Natural killer cell (primary cell): Measurements from ENCODE around the gene ZFYVE21. TPM values are rescaled to one million over a fixed set of nuclear protein-coding genes. Genes with fewer than 3 reads are reported as not detected.

Source experiments
- ATAC-seq, 3 donors: fragments of 150-1000 bp in 2 of 3; fragments of 200-7000 bp in 1 of 3; cut with Tn5 transposase; 1 replicate in 1 of 3; 2 replicates in 2 of 3; pipeline ENCODE4 v1.10.0; 2021; ENCODE audit warnings: mild to moderate bottlenecking in 2 of 3, moderate library complexity in 2 of 3
- DNase-seq, 2 donors: peaks; one replicate each; pipeline versions ENCODE4 v3.0.0 to v3.0.0-alpha.2; 2013 to 2021; ENCODE audit warnings: mixed read lengths in 1 of 2
- H3K27ac ChIP-seq: one replicate; pipeline ENCODE4 v1.5.1; 2013; ENCODE audit warnings: mild to moderate bottlenecking, low read length
- H3K27me3 ChIP-seq: one replicate; pipeline ENCODE4 v1.6.1; 2013; ENCODE audit warnings: low read length; ENCODE audit not compliant: control insufficient read depth, insufficient read depth
- H3K36me3 ChIP-seq: one replicate; pipeline ENCODE4 v1.6.1; 2013; ENCODE audit warnings: low read length; ENCODE audit not compliant: control insufficient read depth, insufficient read depth
- H3K4me1 ChIP-seq: one replicate; pipeline ENCODE4 v1.6.1; 2013; ENCODE audit warnings: low read length; ENCODE audit not compliant: control insufficient read depth, insufficient read depth
- H3K4me3 ChIP-seq: one replicate; pipeline ENCODE4 v1.5.1; 2013; ENCODE audit warnings: low read length
- H3K9me3 ChIP-seq: one replicate; pipeline ENCODE4 v1.6.1; 2013; ENCODE audit warnings: low read length; ENCODE audit not compliant: control insufficient read depth, insufficient read depth
- H3K27ac Mint-ChIP-seq, 2 donors: one replicate each; pipeline ENCODE4 v1.8.0; 2022; ENCODE audit warnings: mild to moderate bottlenecking in 2 of 2, mixed read lengths in 2 of 2, moderate library complexity in 1 of 2
- H3K27me3 Mint-ChIP-seq, 2 donors: one replicate each; pipeline ENCODE4 v1.8.0; 2022; ENCODE audit warnings: low read depth in 2 of 2, mixed read lengths in 2 of 2
- H3K36me3 Mint-ChIP-seq: one replicate; pipeline ENCODE4 v1.8.0; 2022; ENCODE audit warnings: mixed read lengths
- H3K4me1 Mint-ChIP-seq, 2 donors: one replicate each; pipeline ENCODE4 v1.8.0; 2022; ENCODE audit warnings: mixed read lengths in 2 of 2
- H3K4me3 Mint-ChIP-seq: one replicate; pipeline ENCODE4 v1.8.0; 2022; ENCODE audit warnings: mild to moderate bottlenecking, moderate library complexity, mixed read lengths
- H3K9me3 Mint-ChIP-seq, 2 donors: one replicate each; pipeline ENCODE4 v1.8.0; 2022; ENCODE audit warnings: mixed read lengths in 2 of 2
- WGBS: methylation state at CpG from one replicate; pipeline ENCODE4 v1.1.7; 2013; ENCODE audit warnings: missing lambda C conversion rate; ENCODE audit not compliant: insufficient coverage; 5-methylcytosine and 5-hydroxymethylcytosine counted together
- intact Hi-C: fragments of 100-400 bp; cut with micrococcal nuclease; formaldehyde crosslinking; loops from one replicate; pipeline ENCODE4 v1.14.2; 2022
- total RNA-seq, 4 donors: library from RNA; stranded (reverse); fragments of 120-200 nt in 1 of 4; gene quantifications; one replicate each; pipeline versions ENCODE4 v1.2.3 to v1.2.4, GENCODE V29; 2013 to 2022
- TF ChIP-seq, protein P1 (sequence below): fragments of 200-600 bp; IDR thresholded peaks from one replicate; pipeline ENCODE4 v1.8.0; 2022; ENCODE audit warnings: antibody characterized with exemption

The ZFYVE21 gene
- total RNA-seq, 3 donors from 2014 or later (not counting 1 experiment from before 2014, with no cell fraction given) = 5.9 to 10.7 (median 8.5) TPM

DNA sequence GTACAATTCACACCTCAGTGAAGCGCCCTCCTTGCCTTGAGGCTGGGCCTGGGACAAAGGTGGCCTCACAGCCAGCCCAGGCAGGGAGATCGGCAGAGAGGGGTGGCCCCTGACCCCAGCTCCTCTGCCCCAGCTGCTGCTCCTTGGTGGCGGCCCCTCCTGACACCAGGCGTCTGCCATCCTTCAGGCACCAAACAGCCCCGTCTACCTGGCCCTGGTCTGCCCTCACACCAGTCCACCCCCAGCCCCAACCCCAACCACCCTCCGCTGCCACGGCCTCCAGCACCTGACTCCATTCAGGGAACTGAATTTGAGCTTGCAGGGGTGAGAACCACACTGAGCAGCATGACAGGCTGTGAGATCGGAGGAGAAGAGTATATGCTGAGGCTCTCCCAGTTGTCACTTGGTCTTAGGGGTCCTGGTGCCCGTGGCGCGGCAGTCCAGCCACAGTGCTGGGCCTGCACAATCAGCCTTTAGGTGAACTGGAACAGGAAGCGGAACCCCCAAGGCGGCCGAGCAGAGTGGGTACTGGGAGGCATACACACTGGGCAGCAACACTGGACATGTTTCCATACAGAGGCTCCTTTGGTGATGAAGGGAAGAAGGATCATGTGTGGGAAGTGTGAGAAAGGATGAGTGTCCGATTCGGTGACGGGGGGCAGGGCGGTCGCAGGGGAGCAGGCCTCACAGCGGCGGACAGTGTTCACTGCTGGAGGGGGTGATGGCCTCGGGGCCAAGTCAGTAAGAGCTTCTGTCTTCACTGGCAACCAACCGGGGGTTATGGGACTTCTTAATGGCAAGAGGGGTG lies 18.7 kb downstream of the ZFYVE21 start:
- H3K4me1 Mint-ChIP-seq = no peaks in the 10 kb centered on the region
- H3K4me1 ChIP-seq = no peaks in the 10 kb centered on the region
- H3K4me3 ChIP-seq = no peak overlapping the region
- no peak overlapping the region for H3K4me3 Mint-ChIP-seq
- TF ChIP-seq, protein P1, sequence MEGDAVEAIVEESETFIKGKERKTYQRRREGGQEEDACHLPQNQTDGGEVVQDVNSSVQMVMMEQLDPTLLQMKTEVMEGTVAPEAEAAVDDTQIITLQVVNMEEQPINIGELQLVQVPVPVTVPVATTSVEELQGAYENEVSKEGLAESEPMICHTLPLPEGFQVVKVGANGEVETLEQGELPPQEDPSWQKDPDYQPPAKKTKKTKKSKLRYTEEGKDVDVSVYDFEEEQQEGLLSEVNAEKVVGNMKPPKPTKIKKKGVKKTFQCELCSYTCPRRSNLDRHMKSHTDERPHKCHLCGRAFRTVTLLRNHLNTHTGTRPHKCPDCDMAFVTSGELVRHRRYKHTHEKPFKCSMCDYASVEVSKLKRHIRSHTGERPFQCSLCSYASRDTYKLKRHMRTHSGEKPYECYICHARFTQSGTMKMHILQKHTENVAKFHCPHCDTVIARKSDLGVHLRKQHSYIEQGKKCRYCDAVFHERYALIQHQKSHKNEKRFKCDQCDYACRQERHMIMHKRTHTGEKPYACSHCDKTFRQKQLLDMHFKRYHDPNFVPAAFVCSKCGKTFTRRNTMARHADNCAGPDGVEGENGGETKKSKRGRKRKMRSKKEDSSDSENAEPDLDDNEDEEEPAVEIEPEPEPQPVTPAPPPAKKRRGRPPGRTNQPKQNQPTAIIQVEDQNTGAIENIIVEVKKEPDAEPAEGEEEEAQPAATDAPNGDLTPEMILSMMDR = no peak
- peaks cover 16% of the 10 kb centered on the region for H3K36me3 ChIP-seq
- H3K27me3 ChIP-seq = no peaks in the 10 kb centered on the region
- H3K9me3 ChIP-seq = no peaks in the 10 kb centered on the region
- ATAC-seq = no peak
- no peaks in the 10 kb centered on the region for H3K36me3 Mint-ChIP-seq
- H3K9me3 Mint-ChIP-seq = no peaks in the 10 kb centered on the region
- DNase-seq = no peak
- intact Hi-C loops = no loop called here
- no peaks in the 10 kb centered on the region for H3K27me3 Mint-ChIP-seq
- H3K27ac Mint-ChIP-seq = no peak overlapping the region
- WGBS = 96% methylated on average over 23 of the region's 23 CpGs
- no peak overlapping the region for H3K27ac ChIP-seq

DNA sequence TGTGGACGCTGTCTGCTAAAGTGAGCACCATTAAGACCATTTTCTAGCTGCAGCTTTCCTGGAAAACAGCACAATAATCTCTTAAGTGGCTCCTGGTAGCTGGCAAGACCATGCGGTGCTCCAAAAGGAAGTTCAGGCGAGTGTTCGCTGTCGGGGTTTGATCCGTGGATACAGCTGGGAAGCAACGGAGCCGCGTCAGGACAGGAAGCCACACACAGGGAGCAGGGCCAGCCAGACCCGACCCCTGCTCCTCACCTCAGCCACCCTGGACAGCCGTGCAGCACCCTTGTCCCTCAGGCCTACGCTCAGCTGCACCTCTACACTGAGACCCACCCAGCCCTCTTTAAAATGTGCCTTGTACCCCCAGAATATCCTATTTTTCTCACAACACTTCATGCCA lies 19.4 kb downstream of the ZFYVE21 start:
- no peaks in the 10 kb centered on the region for H3K36me3 Mint-ChIP-seq
- H3K9me3 Mint-ChIP-seq = no peaks in the 10 kb centered on the region
- H3K4me3 Mint-ChIP-seq = no peak overlapping the region
- no peaks in the 10 kb centered on the region for H3K9me3 ChIP-seq
- no peaks in the 10 kb centered on the region for H3K4me1 Mint-ChIP-seq
- H3K27me3 Mint-ChIP-seq = no peaks in the 10 kb centered on the region
- no peak for ATAC-seq
- H3K27ac Mint-ChIP-seq = no peak overlapping the region
- DNase-seq = no peak
- peaks cover 18% of the 10 kb centered on the region for H3K36me3 ChIP-seq
- intact Hi-C loops = no loop called here
- WGBS = 87% methylated on average over 12 of the region's 12 CpGs
- H3K27ac ChIP-seq = no peak overlapping the region
- no peak overlapping the region for H3K4me3 ChIP-seq
- TF ChIP-seq, protein P1 = no peak
- no peaks in the 10 kb centered on the region for H3K4me1 ChIP-seq
- no peaks in the 10 kb centered on the region for H3K27me3 ChIP-seq

DNA sequence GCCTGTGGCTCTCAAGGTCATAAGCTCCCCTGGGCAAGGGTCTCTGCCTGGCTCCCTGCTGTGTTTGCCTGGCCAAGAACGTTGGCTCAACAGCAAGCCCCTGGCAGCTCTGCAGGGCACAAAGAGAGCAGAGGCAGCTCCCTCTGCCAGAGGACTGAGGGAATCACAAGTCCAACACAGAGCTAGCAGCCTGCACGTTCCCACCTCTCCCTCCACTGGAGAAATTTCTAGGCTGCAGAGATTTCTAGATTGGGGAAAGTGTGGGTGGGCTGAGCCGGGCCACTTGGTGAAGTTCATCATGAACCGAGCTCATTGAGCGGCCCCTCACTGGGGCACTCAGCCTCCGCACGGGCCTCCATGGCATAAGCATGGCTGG lies 19.8 kb downstream of the ZFYVE21 start:
- Histone ChIP-seq H3K4me1 (no peaks in the 10 kb centered on the region), H3K4me3 (no peak overlapping the region), H3K9me3 (no peaks in the 10 kb centered on the region), H3K36me3 (peaks cover 19% of the 10 kb centered on the region), H3K27ac (no peak overlapping the region), H3K27me3 (no peaks in the 10 kb centered on the region)
- Mint-ChIP-seq H3K36me3 (no peaks in the 10 kb centered on the region), H3K27ac (no peak overlapping the region), H3K27me3 (no peaks in the 10 kb centered on the region), H3K4me3 (no peak overlapping the region), H3K4me1 (no peaks in the 10 kb centered on the region), H3K9me3 (no peaks in the 10 kb centered on the region)
- intact Hi-C loops = no loop called here
- DNase-seq (no peak), ATAC-seq (no peak)
- WGBS = 83% methylated on average over 7 of the region's 7 CpGs
- TF ChIP-seq, protein P1 = no peak
